MV-4-11 (cell line): ENCODE measurements around the gene COP1.
"Not testable (repeated sequence)": the region's sequence is repeated elsewhere in the genome, so short reads cannot be mapped to it uniquely, and the experiment has no call there.

Source experiments
- DNase-seq: peaks from one replicate; lab custom pipeline; 2025; lab: John Stamatoyannopoulos, UW

COP1 gene

DNA sequence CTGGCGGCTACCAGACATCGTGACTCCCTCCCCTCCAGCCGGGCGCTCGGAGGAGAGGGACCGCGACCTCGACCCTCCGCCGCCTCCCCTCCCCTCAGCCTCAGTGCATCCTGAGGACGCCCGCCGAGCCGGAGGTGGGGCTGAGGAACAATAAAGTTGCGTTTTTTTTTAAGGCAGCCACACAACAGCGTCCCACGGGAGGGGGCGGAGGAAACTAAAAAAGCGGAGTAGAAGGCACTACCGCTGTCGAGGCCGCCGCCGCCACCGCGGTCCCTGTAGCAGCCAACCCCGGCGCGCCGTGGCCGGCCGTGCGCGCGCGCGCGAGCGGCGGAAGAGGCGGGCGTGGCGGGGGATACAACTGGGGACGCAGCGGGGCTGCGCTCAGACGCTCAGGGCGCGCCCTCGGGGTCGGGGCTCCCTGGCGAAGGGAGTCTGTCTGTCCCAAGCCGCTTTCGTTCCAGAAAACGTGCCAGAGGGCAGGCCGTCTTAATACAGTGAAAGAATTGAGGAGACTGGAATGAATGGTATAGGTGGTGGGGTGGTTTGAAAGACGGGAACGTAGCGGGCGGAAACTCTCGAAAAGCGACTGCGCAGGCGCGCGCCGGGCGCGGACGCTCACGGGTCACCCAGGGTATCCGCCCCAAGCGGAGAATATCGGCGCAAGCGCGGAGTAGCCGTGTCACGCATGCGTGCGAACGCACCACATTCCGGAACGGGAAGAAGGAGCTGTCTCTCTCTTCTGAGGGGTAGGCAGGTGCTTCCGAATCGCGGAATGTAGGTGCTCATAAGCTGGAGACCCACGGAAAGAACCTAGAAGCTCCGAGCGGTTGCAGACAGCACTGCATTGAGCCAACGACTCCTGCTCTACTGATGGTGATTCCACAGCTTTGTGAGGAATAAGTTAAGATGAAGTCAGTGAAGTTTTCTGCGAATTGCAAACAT lies at the start of gene COP1:
TSS of gene COP1 (minus strand) at position 326 of the 942 bp plus-strand sequence. CDS start at position 18, 308 bp downstream.
- DNase-seq: peak; percentile 95

DNA sequence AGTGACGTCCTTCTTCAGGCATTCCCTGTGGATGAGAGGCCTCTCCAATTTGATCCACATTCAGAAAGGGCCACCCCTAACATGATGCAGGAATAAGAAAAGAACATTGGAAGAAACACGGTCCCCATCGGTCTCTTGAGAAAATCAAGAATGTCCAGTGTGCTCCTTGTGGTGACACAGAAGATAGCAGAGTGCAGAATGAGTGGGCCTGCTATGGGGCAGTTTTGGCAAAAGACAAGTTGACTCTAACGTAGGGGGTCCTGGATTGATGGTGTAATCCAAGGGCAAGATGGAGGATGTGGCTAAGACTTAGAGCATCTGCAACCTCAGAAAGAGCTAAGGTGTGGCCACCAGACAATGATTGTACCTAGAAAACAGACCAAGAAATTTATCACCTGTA lies 45.1 kb upstream of the COP1 start:
- DNase-seq: no peak

DNA sequence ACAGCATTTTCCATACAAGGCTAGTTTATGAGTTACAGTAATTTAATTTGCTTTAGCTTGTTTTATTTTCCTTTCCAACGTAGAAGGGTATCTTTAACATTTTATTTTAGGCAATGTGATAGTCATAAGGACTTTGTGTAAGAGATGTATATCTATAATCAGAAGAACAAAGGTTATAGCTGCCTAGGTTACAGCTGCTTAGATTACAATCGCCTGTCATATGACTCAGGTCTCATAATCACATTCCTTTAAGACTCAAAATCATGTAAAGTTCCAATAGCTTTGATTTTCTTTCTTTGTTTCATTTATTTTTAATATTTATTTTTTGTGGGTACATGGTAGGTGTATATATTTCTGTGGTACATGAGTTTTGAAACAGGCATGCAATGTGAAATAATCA lies 37.8 kb upstream of the COP1 start:
- DNase-seq: no peak

DNA sequence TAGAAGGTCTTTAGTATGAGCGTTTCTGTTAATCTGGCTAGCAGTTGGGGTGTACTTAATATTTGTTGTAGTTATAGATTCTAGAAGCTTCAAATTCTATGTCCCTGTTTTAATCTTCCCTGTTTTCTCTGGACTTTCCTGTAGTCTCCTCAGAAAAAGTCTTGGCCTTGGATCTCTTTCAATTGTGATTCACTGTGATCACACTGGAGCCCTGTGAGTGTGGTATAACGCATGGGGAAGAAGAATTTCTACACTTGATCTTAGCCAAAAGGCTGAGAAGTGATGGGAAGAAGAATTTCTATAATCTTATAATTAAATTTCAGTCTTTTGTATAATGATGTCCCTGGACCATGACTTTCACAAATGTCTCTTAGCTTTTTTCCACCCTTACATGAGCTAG lies 36.7 kb upstream of the COP1 start:
- DNase-seq: no peak

DNA sequence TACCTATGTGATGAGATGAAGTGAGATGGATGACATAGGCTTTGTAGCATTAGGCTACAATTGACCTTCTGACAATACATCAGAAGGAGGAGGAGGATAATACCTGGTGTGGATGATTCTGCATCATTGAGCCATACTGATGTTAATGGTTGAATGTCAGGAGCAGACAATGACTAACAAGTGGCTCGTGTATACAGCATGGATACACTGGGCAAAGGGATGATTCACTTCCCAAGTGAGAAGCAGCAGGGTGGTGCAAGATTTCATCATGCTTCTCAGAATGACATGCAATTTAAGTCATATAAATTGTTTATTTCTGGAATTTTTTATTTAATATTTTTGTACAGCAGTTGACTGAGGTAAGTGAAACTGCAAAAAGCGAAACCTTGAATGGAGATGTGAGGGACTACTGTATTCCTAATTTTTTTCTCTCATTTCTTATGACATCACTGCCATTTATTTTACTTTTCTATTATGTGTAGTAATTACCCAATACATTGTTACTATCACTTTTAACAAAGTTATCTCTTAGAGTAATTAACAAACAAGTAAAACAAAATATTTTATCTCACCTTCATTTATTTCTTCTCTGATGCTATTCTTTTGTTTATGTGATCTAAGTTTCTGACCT lies 34.4 kb upstream of the COP1 start:
- peak; percentile 71 for DNase-seq

DNA sequence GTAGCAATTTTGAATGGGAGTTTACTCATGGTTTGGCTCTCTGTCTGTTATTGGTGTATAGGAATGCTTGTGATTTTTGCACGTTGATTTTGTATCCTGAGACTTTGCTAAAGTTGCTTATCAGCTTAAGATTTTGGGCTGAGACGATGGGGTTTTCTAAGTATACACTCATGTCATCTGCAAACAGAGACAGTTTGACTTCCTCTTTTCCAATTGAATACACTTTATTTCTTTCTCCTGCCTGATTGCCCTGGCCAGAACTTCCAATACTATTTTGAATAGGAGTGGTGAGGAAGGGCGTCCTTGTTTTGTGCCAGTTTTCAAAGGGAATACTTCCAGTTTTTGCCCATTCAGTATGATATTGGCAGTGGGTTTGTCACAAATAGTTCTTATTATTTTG lies 26.6 kb upstream of the COP1 start:
- not testable (repeated sequence) for DNase-seq

DNA sequence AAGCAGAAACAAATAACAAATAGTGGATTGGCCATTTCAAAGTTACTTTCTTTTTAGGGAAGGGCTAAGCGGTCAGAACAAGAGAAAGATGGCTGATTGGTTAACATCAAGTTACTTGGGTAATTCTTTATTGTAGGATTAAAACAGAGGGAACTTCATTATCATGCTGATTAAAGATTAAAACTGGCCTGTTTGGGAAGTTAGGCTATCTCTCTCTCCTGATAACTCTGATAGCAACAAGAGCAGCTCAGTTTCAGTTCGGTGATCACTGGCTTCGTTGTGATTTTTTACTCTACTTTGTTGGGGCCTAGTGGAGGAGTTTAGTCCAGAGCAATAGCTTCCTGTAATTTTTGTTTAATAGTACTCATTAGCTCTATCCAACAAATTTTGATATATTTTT lies 20.5 kb upstream of the COP1 start:
- no peak for DNase-seq

DNA sequence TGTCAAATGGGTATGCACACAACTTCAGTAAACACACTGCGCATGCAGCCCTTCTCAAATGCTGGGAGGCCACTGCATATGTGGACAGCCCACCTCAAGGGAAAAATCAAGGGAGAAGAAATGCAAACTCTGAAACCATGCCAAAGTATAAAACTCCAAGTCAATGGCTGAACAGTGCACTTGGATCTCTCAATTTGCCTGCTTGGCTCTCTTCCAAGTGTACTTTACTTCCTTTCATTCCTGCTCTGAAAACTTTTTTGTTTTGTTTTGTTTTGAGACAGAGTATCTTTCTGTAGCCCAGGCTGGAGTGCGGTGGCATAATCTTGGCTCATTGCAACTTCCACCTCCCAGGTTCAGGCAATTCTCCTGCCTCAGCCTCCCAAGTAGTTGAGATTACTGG lies 18.8 kb upstream of the COP1 start:
- no peak for DNase-seq

DNA sequence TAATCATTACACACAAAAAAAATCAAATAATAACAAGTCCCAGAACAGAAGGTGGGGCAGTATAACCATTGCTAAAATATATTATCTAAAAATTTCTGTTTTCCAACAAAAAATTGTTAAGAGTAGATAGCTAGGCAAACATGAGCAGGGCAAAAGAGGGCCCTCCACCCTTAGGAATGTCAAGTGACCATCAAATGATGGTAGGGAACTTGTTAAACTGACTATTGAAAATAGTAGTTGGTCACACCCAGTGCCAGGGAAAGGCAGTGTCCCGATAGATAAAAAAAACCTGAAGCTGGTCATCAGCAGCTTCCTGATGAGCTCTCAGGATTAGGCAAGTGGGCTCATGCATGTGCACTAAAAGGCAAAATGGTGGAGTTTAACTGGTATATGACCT lies 18.4 kb upstream of the COP1 start:
- DNase-seq: no peak

DNA sequence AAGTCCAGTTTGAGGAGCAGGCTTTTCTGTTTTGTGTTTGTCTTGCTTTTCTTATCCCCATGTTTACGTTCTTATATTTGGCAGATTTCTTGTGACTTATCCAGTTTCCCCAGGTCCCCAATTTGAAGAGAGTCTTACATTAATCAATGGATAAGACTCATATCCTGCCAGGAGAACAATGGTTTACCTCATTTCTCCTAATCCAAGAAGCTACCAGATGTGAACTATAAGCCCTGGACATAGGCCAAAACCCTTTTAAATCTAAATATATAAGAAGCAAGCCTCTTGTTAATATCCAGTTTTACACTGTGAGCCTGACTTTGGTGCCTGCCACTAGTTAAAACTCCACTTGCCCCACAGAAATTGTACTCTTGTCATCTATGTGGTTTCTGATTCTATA lies 15.1 kb upstream of the COP1 start:
- no peak for DNase-seq

DNA sequence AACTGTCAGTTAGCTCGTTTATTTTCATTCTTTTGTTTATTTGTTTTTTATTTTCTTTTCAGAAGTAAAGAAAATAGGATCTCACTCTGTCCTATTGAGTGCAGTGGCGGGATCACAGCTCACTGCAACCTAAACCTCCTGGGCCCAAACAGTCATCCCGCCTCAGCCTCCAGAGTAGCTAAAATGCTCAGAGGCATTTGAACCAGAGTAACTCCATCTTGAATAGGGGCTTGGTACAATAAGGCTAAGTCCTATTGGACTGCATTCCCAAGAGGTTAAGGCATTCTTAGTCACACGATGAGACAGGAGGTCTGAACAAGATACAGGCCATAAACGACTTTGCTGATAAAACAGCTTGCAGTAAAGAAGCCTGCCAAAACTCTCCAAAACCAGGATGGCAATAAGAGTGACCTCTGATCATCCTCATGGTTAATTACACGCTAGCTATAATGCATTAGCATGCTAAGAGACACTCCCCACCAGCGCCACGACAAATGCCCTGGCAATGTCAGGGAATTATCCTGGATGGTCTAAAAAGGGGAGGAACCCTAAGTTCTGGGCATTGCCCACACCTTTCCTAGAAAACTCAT lies 13.1 kb upstream of the COP1 start:
- DNase-seq: no peak

DNA sequence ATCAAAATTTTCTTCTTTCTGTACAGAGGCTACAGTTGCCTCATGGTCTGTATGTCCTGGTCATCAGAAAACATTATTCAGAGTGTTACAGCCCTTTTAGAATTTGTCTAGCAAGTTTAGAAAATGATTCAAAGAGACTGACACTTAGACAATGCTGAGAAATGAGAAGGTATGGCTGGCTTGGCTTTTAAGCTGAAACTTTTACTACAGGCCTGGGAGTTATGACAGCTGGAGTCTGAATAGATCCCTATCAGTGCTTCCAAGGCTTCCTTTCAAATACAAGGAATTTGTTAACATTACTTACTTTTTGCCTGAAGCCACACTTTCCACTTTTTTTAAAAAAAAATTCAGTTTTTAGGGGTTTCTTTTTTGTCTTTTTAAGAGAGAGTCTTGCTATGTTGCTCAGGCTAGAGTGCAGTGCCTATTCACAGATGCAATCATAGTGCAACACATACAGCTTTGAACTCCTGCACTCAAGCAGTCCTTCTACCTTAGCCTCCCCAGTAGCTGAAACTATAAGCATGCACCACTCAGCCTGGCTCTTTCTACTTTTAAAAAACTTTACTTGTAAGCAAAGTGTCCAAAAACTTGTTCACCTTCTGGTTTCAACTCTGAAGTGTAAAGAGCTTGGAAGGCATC lies 10.5 kb upstream of the COP1 start:
- DNase-seq: no peak

DNA sequence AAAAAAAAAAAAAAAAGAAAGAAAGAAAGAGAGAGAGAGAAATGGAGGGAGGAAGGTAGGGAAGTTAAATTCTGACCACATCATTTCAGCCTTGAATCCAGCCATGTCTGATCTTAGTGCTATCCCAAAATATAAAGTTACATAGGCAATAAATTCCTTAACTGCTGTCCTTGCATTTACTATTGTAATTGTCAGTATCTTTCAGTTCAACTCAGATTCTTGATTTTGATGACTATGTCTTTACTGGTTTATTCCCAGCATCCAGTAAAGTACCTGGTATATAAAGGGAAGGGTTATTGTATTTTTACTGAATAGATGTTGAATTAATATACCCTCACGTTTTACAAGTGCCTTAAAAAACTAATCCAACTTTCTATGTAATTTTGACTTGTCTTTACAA lies 8.9 kb upstream of the COP1 start:
- DNase-seq: no peak

DNA sequence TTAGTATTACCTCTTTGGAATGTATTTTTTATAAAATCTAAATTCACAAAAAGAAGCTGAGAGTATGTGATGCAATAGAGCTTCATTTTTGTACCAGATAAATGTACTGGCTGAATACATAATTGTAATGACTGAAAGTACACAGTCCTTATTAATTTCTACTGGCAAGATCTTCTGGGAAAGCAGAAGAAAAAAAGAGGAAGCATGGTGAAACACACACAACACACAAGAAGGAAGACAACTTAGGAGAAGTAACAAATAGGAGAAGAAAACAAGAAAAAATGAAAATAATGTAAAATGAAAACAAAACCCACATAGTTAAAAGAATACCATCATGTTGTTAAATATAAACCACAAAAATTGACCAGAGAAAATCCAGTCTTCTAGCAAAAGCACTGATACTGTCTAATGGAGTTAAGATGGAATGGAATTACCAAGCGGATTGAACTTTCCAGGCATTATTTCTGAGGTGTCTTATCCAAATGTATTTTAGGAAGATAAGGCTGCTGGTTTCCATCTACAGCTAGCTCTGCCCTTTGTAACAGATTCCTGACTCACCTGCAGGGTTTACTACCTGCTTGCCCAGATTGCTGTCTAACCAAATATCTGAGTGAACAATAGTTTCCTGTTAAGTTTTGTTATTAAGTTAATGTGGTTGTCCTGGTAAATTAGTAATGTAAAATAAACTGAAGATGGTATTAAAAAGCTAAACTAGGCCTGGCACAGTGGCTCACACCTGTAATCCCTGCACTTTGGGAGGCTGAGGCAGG lies 4.5 kb upstream of the COP1 start:
- peak; percentile 81 for DNase-seq

DNA sequence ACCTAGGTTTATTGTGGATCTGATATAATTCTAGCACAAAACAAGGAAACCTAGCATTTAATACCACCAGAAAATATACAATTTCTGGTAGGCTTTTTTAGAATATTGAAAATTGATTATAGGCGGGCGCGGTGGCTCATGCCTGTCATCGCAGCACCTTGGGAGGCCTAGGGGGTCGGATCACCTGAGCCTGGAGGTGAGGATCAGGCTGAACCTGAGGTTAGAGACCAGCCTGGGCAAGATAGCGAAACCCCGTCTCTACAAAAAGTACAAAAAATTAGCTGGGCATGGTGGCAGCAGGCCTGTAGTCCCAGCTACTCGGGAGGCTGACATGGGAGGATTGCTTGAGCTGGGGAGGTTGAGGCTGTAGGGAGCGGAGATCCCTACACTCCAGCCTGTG lies 948 bp upstream of the COP1 start:
- no peak for DNase-seq

DNA sequence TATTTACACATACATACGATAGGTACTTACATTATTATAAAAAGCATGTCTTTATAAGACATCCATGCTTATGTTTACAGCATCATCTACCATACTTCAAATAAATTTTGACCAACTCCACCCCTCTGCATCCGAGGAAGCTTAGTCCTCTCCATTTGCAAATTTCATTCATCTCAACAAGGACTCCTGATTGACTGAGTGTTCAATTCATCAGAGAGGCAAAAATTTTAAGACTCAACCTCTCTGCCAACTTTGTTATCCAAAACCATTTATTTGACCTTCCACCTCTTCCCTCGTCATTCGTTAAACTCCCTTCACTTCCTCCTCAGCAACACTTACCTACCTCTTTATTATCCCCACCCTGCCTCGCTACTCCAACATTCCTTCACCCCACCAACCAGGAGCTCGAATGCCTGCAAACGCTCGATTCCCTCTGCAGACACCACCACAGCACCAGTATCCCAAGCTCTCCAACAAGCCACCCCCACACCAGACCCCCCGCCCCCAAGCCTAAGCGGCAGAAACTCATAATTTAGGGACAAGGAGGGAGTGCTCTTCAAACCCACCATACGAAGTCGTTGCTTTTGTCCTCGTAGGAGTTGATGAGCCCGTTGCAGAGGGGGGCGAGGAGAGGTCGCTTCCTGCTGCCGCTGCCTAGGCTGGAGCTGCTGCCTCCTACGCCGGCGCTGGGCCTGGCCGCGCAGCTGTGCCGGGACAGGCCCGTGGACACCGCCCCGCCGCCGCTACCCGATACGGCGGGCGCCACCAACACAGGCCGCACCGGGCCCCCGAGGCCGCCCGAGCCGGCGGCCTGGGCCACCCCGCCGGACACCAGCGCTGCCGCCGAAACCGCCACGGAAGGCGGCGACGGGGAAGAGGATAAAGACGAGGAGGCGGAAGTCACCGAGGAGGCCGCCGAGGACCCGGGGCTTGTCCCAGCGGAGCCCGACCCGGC lies 803 bp downstream of the COP1 start:
- DNase-seq: no peak

DNA sequence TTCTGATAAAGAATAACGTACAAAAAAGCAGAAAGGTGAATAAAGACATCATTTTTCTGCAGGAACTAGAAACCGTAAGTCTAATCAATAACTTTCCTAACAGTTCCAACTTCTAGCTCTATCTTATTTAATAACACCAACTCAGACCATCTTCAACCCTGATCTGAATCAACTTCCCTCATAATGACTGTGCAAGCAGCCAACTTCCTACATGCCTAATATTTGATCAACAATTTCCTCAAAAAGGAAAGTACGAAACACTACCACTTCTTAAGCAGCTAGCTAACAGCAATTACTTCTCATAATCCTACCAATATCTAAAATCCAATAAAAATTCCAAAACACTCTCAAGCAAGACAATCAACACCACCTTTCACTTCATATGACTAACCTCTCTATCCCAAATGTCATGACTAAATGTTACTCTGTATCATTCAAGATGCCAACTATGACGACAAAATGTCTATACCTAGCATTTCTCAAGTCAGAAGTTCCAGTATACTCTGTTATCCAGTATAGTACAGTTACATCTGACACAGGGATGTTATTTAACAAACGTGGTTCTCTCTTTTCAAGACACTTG lies 1.7 kb downstream of the COP1 start:
- DNase-seq: peak; percentile 14

DNA sequence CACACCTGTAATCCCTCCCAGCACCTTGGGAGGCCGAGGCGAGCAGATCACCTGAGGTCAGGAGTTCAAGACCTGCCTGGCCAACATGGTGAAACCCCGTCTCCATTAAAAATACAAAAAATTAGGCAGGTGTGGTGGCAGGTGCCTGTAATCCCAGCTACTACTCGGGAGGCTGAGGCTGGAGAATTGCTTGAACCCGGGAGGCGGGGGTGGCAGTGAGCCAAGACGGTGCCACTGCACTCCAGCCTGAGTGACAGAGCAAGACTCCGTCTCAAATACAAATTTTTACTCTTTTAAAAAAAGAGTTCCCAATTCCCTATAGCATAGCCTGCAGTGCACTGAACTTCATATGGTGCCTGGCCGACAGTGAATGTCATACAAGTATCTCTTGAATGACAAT lies 2.4 kb downstream of the COP1 start:
- not testable (repeated sequence) for DNase-seq

DNA sequence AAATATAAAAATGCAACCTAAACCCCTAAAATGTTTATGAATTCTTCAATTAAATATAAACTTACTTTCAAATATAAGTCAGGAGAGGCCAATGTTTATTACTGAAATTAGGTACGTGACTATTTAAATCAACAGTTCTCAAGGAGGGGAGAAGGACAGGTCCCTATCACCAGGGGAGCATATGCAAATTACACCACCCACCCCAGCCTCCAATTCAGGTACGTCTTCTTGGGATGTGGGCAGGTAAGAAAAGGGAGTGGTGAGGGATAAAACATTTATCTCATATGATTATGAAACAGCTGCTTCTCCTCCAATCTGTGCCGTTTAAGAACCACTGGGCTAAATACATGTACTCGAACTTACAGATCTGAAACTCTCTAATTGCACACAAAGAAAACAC lies 3.4 kb downstream of the COP1 start:
- DNase-seq: no peak

DNA sequence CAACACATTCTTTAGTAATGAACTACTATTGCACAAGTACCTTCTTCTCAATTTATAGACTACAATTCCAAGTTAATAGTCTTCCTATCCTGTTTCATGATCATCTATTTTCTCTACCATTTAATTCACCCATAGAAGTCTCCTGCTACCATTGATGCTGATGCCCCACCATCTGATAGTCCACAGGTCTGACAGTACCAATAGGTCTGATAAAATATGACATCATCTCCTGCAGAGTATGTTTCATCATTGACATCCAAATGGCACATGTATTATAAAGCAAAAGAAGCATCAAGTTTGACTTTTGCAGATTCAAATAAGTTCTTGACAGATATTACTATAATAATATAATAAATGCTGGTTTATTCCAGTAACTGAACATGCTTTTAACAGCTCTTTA lies 5.5 kb downstream of the COP1 start:
- no peak for DNase-seq
